Prostate gland (tissue), 2 donors: ENCODE measurements around the gene BMERB1.
"Not testable (repeated sequence)": the region's sequence is repeated elsewhere in the genome, so short reads cannot be mapped to it uniquely, and the experiment has no call there.

Source experiments
- POLR2A ChIP-seq: fragments of 450-650 bp; IDR thresholded peaks from one replicate; pipeline ENCODE4 v1.6.1; 2016; ENCODE audit warnings: antibody characterized with exemption, mild to moderate bottlenecking
- TF ChIP-seq, protein P1 (sequence below), 4 experiments: fragments of 200-600 bp in 2 of 4; fragments of 450-650 bp in 2 of 4; sonication (generic) in 2 of 4; IDR thresholded peaks; 1 replicate in 3 of 4; 2 replicates in 1 of 4; pipeline ENCODE4 v1.5.1; 2016 to 2019; ENCODE audit warnings: antibody characterized with exemption in 4 of 4, mild to moderate bottlenecking in 2 of 4, moderate library complexity in 2 of 4

DNA sequence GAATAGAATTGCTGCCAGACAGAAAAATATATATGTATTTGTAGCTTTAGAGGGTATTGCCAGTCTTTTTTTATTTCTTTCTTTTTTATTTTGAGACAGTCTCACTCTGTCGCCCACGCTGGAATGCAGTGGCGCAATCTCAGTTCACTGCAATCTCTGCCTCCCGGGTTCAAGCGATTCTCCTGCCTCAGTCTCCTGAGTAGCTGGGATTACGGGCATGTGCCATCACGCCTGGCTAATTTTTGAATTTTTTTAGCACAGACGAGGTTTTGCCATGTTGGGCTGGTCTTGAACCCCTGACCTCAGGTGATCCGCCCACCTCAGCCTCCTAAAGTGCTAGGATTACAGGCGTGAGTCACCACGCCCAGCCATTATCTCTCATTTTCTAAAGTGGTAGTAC, 3.5 kb upstream of the BMERB1 start:
- TF ChIP-seq, protein P1, sequence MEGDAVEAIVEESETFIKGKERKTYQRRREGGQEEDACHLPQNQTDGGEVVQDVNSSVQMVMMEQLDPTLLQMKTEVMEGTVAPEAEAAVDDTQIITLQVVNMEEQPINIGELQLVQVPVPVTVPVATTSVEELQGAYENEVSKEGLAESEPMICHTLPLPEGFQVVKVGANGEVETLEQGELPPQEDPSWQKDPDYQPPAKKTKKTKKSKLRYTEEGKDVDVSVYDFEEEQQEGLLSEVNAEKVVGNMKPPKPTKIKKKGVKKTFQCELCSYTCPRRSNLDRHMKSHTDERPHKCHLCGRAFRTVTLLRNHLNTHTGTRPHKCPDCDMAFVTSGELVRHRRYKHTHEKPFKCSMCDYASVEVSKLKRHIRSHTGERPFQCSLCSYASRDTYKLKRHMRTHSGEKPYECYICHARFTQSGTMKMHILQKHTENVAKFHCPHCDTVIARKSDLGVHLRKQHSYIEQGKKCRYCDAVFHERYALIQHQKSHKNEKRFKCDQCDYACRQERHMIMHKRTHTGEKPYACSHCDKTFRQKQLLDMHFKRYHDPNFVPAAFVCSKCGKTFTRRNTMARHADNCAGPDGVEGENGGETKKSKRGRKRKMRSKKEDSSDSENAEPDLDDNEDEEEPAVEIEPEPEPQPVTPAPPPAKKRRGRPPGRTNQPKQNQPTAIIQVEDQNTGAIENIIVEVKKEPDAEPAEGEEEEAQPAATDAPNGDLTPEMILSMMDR (IDR thresholded peaks at IDR 0.05), result not testable (repeated sequence)
- not testable (repeated sequence) for TF ChIP-seq POLR2A
